CD14-positive monocyte (primary cell): ENCODE data around the gene ECHDC3. TPM values are rescaled to one million over a fixed set of nuclear protein-coding genes. Genes with fewer than 3 reads are reported as not detected.
A peak's percentile ranks its signal among the peaks of the same experiment; 100 is the strongest.

Experiments
- DNase-seq, 3 donors: peaks; one replicate each; pipeline ENCODE4 v3.0.0-alpha.2; 2011 to 2022
- H2AFZ ChIP-seq: 2 replicates; pipeline ENCODE4 v1.6.0; 2012; ENCODE audit warnings: mild to moderate bottlenecking, low read depth, low read length, inconsistent platforms; ENCODE audit not compliant: insufficient read depth, poor library complexity, severe bottlenecking
- H3K27ac ChIP-seq, 2 donors: 1 replicate in 1 of 2; 2 replicates in 1 of 2; pipeline ENCODE4 v1.5.1; 2012 to 2013; ENCODE audit warnings: low read length in 2 of 2, control low read depth in 1 of 2, inconsistent platforms in 1 of 2, low read depth in 1 of 2, mild to moderate bottlenecking in 1 of 2
- H3K27me3 ChIP-seq, 2 donors: one replicate each; pipeline versions ENCODE4 v1.6.0 to v1.6.1; 2011 to 2013; ENCODE audit warnings: low read length in 2 of 2; ENCODE audit not compliant: control insufficient read depth in 2 of 2, insufficient read depth in 2 of 2
- H3K36me3 ChIP-seq, 2 donors: replicated peaks in 1 of 2; 1 replicate in 1 of 2; 2 replicates in 1 of 2; pipeline versions ENCODE4 v1.5.1 to v1.6.1; 2012 to 2013; ENCODE audit warnings: low read length in 2 of 2, control low read depth in 1 of 2, inconsistent platforms in 1 of 2, mild to moderate bottlenecking in 1 of 2; ENCODE audit not compliant: insufficient read depth in 2 of 2, control insufficient read depth in 1 of 2
- H3K4me1 ChIP-seq, 2 donors: 1 replicate in 1 of 2; 2 replicates in 1 of 2; pipeline versions ENCODE4 v1.5.1 to v1.6.1; 2012 to 2013; ENCODE audit warnings: low read length in 2 of 2, control low read depth in 1 of 2, inconsistent platforms in 1 of 2, mild to moderate bottlenecking in 1 of 2, moderate library complexity in 1 of 2; ENCODE audit not compliant: insufficient read depth in 2 of 2, control insufficient read depth in 1 of 2
- H3K4me2 ChIP-seq: replicated peaks from 2 replicates; pipeline ENCODE3; 2012; ENCODE audit warnings: low read length, moderate library complexity, mild to moderate bottlenecking; ENCODE audit not compliant: poor library complexity, severe bottlenecking; ENCODE audit errors: extremely low read depth
- H3K4me3 ChIP-seq, 3 experiments: fragments of 200-600 bp in 1 of 3; sonication (generic) in 1 of 3; replicated peaks in 1 of 3; 1 replicate in 2 of 3; 2 replicates in 1 of 3; pipeline ENCODE4 v1.5.1; 2011 to 2013; ENCODE audit warnings: low read length in 3 of 3, mild to moderate bottlenecking in 3 of 3, control low read depth in 2 of 3, low read depth in 2 of 3, inconsistent platforms in 1 of 3, moderate library complexity in 1 of 3
- H3K79me2 ChIP-seq: 2 replicates; pipeline ENCODE4 v1.6.0; 2012; ENCODE audit warnings: mild to moderate bottlenecking, control low read depth, inconsistent platforms, low read length, moderate library complexity; ENCODE audit not compliant: insufficient read depth
- H3K9ac ChIP-seq: 2 replicates; pipeline ENCODE4 v1.6.0; 2017; ENCODE audit warnings: low read length, mild to moderate bottlenecking; ENCODE audit not compliant: insufficient read depth, poor library complexity, severe bottlenecking
- H3K9me3 ChIP-seq, 2 donors: replicated peaks in 1 of 2; 1 replicate in 1 of 2; 2 replicates in 1 of 2; pipeline versions ENCODE4 v1.5.1 to v1.6.1; 2012 to 2013; ENCODE audit warnings: low read length in 2 of 2, control low read depth in 1 of 2; ENCODE audit not compliant: control insufficient read depth in 1 of 2, insufficient read depth in 1 of 2
- H4K20me1 ChIP-seq: 2 replicates; pipeline ENCODE4 v1.6.0; 2012; ENCODE audit warnings: mild to moderate bottlenecking, low read length, control low read depth, moderate library complexity; ENCODE audit not compliant: insufficient read depth
- H3K27ac Mint-ChIP-seq, 7 donors: one replicate each; pipeline ENCODE4 v1.8.0; 2020; ENCODE audit warnings: mild to moderate bottlenecking in 7 of 7, mixed read lengths in 7 of 7, moderate library complexity in 6 of 7, inconsistent platforms in 2 of 7
- H3K27me3 Mint-ChIP-seq, 3 donors: one replicate each; pipeline ENCODE4 v1.8.0; 2021 to 2022; ENCODE audit warnings: low read depth in 3 of 3, mild to moderate bottlenecking in 3 of 3, mixed read lengths in 3 of 3, moderate library complexity in 3 of 3, inconsistent platforms in 1 of 3
- H3K36me3 Mint-ChIP-seq, 2 donors: one replicate each; pipeline ENCODE4 v1.8.0; 2020; ENCODE audit warnings: mixed read lengths in 2 of 2, inconsistent platforms in 1 of 2, mild to moderate bottlenecking in 1 of 2
- H3K4me1 Mint-ChIP-seq: one replicate; pipeline ENCODE4 v1.8.0; 2020; ENCODE audit warnings: mild to moderate bottlenecking, mixed read lengths
- H3K4me3 Mint-ChIP-seq, 2 donors: one replicate each; pipeline ENCODE4 v1.8.0; 2020; ENCODE audit warnings: mild to moderate bottlenecking in 2 of 2, mixed read lengths in 2 of 2, moderate library complexity in 1 of 2
- H3K9me3 Mint-ChIP-seq, 7 donors: one replicate each; pipeline ENCODE4 v1.8.0; 2020 to 2022; ENCODE audit warnings: mixed read lengths in 7 of 7, mild to moderate bottlenecking in 6 of 7, moderate library complexity in 6 of 7, inconsistent platforms in 2 of 7
- WGBS: methylation state at CpG from one replicate; pipeline ENCODE4 v1.1.5; 2013; ENCODE audit warnings: missing lambda C conversion rate; ENCODE audit not compliant: insufficient coverage; 5-methylcytosine and 5-hydroxymethylcytosine counted together
- intact Hi-C, 2 donors: fragments of 100-400 bp; cut with micrococcal nuclease; formaldehyde crosslinking; loops; one replicate each; pipeline versions ENCODE4 v1.15.0 to v1.15.1; 2023
- polyA plus RNA-seq, 3 donors: library from polyadenylated mRNA; depleted of rRNA in 1 of 3; unstranded in 2 of 3; stranded (reverse) in 1 of 3; fragments of 300-500 nt in 2 of 3; fragments of >200 nt in 1 of 3; fragmentation: Illumina TruSeq in 2 of 3; gene quantifications; 1 replicate in 2 of 3; 2 replicates in 1 of 3; pipeline ENCODE4 v1.2.3, GENCODE V29; 2012 to 2021
- TF ChIP-seq, protein P1 (sequence below): fragments of 200-600 bp; IDR thresholded peaks from one replicate; pipeline ENCODE4 v1.8.0; 2022; ENCODE audit warnings: antibody characterized with exemption, mild to moderate bottlenecking

ECHDC3 gene
- polyA plus RNA-seq, 3 donors, result 9.2 to 10.6 (median 9.4) TPM

DNA sequence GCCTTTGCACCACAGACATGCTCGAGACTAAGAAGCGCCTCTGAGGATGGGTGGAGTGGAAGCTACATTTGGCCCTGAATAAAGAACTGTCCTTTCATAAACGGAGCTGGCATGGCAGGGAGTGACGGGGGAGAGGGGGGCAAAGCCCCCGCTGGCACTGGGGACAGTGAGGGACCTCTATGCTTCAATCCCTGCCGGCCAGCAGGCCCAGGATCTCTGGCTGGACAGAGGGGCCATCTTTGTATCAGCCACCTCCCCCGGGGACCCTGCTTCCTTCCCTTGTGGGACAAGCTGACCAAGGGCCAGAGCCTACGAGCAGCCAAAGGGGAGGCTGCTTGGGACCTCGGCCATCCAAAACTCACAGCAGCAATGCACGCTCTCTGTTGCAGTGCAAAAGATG is 28.2 kb upstream of the ECHDC3 start:
- H3K27me3 ChIP-seq, result no peaks in the 10 kb centered on the region
- no peak overlapping the region for H3K27ac Mint-ChIP-seq
- peaks cover 39 to 60% of the 10 kb centered on the region in 2 donors for H3K4me1 ChIP-seq
- no peak overlapping the region for H3K27ac ChIP-seq
- no peaks in the 10 kb centered on the region for H4K20me1 ChIP-seq
- no peaks in the 10 kb centered on the region for H3K36me3 ChIP-seq
- H3K4me1 Mint-ChIP-seq, result peaks cover 49% of the 10 kb centered on the region
- H3K4me3 ChIP-seq, result no peak overlapping the region
- H3K9me3 ChIP-seq, result peaks cover 4 to 11% of the 10 kb centered on the region in 2 donors
- no peak overlapping the region for H3K4me2 ChIP-seq
- intact Hi-C loops, result loop anchor here in 1 of 2 donors (10.0 kb wide), 1 partner anchor 49 kb away; no protein-coding TSS in a partner anchor
- peaks cover 8 to 14% (median 11%) of the 10 kb centered on the region in 3 donors for H3K27me3 Mint-ChIP-seq
- H2AFZ ChIP-seq, result no peak overlapping the region
- H3K9ac ChIP-seq, result no peak overlapping the region
- no peaks in the 10 kb centered on the region for H3K79me2 ChIP-seq
- WGBS, result 88% methylated on average over 10 of the region's 10 CpGs
- DNase-seq, result no peak
- H3K4me3 Mint-ChIP-seq, result no peak overlapping the region
- TF ChIP-seq, protein P1, sequence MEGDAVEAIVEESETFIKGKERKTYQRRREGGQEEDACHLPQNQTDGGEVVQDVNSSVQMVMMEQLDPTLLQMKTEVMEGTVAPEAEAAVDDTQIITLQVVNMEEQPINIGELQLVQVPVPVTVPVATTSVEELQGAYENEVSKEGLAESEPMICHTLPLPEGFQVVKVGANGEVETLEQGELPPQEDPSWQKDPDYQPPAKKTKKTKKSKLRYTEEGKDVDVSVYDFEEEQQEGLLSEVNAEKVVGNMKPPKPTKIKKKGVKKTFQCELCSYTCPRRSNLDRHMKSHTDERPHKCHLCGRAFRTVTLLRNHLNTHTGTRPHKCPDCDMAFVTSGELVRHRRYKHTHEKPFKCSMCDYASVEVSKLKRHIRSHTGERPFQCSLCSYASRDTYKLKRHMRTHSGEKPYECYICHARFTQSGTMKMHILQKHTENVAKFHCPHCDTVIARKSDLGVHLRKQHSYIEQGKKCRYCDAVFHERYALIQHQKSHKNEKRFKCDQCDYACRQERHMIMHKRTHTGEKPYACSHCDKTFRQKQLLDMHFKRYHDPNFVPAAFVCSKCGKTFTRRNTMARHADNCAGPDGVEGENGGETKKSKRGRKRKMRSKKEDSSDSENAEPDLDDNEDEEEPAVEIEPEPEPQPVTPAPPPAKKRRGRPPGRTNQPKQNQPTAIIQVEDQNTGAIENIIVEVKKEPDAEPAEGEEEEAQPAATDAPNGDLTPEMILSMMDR, result no peak
- peaks cover 0 to 2% of the 10 kb centered on the region in 2 donors for H3K36me3 Mint-ChIP-seq
- H3K9me3 Mint-ChIP-seq, result peaks cover 7 to 17% (median 11%) of the 10 kb centered on the region in 7 donors

DNA sequence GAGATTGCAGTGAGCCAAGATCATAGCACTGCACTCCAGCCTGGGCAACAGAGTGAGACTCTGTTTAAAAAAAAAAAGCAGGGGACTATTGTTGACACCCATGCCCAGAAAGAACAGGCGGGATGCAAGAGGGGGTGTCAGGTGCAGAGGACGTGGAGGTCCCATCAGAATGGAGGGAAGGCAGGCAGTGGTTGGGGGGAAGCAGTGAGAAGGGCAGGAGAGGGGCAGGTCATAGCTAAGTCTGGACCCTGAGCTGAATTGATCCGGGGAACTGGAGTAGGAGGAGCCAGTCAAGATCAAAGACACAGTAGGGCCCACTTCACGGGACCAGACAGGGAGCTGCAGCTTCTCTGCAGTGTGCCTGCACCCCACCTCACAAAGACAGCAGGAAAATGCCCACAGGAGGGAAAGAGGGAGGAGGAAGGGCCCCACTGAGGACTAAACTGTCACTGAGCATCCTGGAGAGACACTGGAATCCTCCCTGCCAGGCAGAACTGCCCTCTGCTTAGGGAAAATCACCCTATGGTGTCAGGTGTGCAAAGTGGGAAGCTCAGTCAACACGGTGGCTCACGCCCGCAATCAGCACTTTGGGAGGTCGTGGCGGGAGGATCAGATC is 27.3 kb upstream of the ECHDC3 start:
- H3K27ac ChIP-seq, result no peak overlapping the region
- intact Hi-C loops, result loop anchor here in 1 of 2 donors (10.0 kb wide), 1 partner anchor 50 kb away; no protein-coding TSS in a partner anchor
- H3K79me2 ChIP-seq, result no peaks in the 10 kb centered on the region
- no peaks in the 10 kb centered on the region for H3K27me3 ChIP-seq
- peaks cover 0 to 3% of the 10 kb centered on the region in 2 donors for H3K36me3 Mint-ChIP-seq
- H3K9ac ChIP-seq, result no peak overlapping the region
- 95% methylated on average over 8 of the region's 9 CpGs for WGBS
- H3K4me1 ChIP-seq, result peaks cover 46 to 60% of the 10 kb centered on the region in 2 donors
- no peaks in the 10 kb centered on the region for H3K36me3 ChIP-seq
- peak overlapping the region in 1 of 7 donors; percentile 18 for H3K27ac Mint-ChIP-seq
- H3K9me3 ChIP-seq, result peaks cover 4 to 11% of the 10 kb centered on the region in 2 donors
- peaks cover 55% of the 10 kb centered on the region for H3K4me1 Mint-ChIP-seq
- H2AFZ ChIP-seq, result no peak overlapping the region
- DNase-seq, result no peak
- H4K20me1 ChIP-seq, result no peaks in the 10 kb centered on the region
- no peak overlapping the region for H3K4me3 Mint-ChIP-seq
- H3K4me2 ChIP-seq, result no peak overlapping the region
- H3K4me3 ChIP-seq, result no peak overlapping the region
- TF ChIP-seq, protein P1, result no peak
- peaks cover 7 to 17% (median 11%) of the 10 kb centered on the region in 7 donors for H3K9me3 Mint-ChIP-seq
- peaks cover 8 to 14% (median 11%) of the 10 kb centered on the region in 3 donors for H3K27me3 Mint-ChIP-seq
